Neuronal stem cell (in vitro differentiated cells): ENCODE measurements around the gene CNTNAP5.

Source experiments
- DNase-seq: peaks from one replicate; pipeline ENCODE4 v3.0.0-alpha.2; 2013; ENCODE audit warnings: low spot score
- H2AFZ ChIP-seq: one replicate; pipeline ENCODE4 v1.6.1; 2013; ENCODE audit warnings: mild to moderate bottlenecking, low read length, inconsistent platforms
- H2AK5ac ChIP-seq: 2 replicates; pipeline ENCODE4 v1.6.1; 2013; ENCODE audit warnings: low read depth, mild to moderate bottlenecking, inconsistent platforms, low read length, moderate library complexity, mixed read lengths
- H2BK120ac ChIP-seq: 2 replicates; pipeline ENCODE4 v1.6.1; 2013; ENCODE audit warnings: low read depth, mild to moderate bottlenecking, inconsistent platforms, low read length, moderate library complexity, mixed read lengths
- H2BK12ac ChIP-seq: one replicate; pipeline ENCODE4 v1.6.1; 2013; ENCODE audit warnings: low read length, inconsistent platforms
- H2BK15ac ChIP-seq: 2 replicates; pipeline ENCODE4 v1.6.1; 2013; ENCODE audit warnings: mild to moderate bottlenecking, low read length, inconsistent platforms, mixed read lengths
- H2BK5ac ChIP-seq: one replicate; pipeline ENCODE4 v1.6.1; 2013; ENCODE audit warnings: inconsistent platforms, mild to moderate bottlenecking, low read length, moderate library complexity
- H3K14ac ChIP-seq: one replicate; pipeline ENCODE4 v1.6.1; 2013; ENCODE audit warnings: low read length, inconsistent platforms
- H3K18ac ChIP-seq: 2 replicates; pipeline ENCODE4 v1.6.1; 2013; ENCODE audit warnings: low read length, inconsistent platforms
- H3K23ac ChIP-seq: 2 replicates; pipeline ENCODE4 v1.6.1; 2013; ENCODE audit warnings: low read depth, mild to moderate bottlenecking, mixed read lengths, low read length, inconsistent platforms; ENCODE audit not compliant: poor library complexity
- H3K27ac ChIP-seq: replicated peaks from 3 replicates; pipeline ENCODE4 v1.5.1; 2013; ENCODE audit warnings: low read length, inconsistent platforms
- H3K27me3 ChIP-seq, 3 experiments: 2 replicates each; pipeline ENCODE4 v1.6.1; 2013; ENCODE audit warnings: low read length in 3 of 3, mild to moderate bottlenecking in 2 of 3, inconsistent platforms in 1 of 3, low read depth in 1 of 3, mixed read lengths in 1 of 3, moderate library complexity in 1 of 3; ENCODE audit not compliant: control insufficient read depth in 3 of 3, insufficient read depth in 3 of 3
- H3K36me3 ChIP-seq, 2 donors: replicated peaks in 1 of 2; 2 replicates each; pipeline ENCODE4 v1.6.1; 2013; ENCODE audit warnings: low read length in 2 of 2; ENCODE audit not compliant: control insufficient read depth in 2 of 2, insufficient read depth in 2 of 2
- H3K4ac ChIP-seq: 2 replicates; pipeline ENCODE4 v1.6.1; 2013; ENCODE audit warnings: inconsistent platforms, mild to moderate bottlenecking, low read length, moderate library complexity
- H3K4me1 ChIP-seq, 2 donors: 1 replicate in 1 of 2; 2 replicates in 1 of 2; pipeline ENCODE4 v1.6.1; 2013; ENCODE audit warnings: low read length in 2 of 2, low read depth in 1 of 2; ENCODE audit not compliant: control insufficient read depth in 2 of 2, insufficient read depth in 1 of 2
- H3K4me2 ChIP-seq: one replicate; pipeline ENCODE4 v1.6.1; 2013; ENCODE audit warnings: mild to moderate bottlenecking, low read length, inconsistent platforms; ENCODE audit not compliant: insufficient read depth, poor library complexity, severe bottlenecking
- H3K4me3 ChIP-seq, 2 donors: 2 replicates each; pipeline ENCODE4 v1.5.1; 2013; ENCODE audit warnings: low read length in 2 of 2, mild to moderate bottlenecking in 2 of 2, inconsistent platforms in 1 of 2, moderate library complexity in 1 of 2
- H3K79me1 ChIP-seq: one replicate; pipeline ENCODE4 v1.6.1; 2013; ENCODE audit warnings: low read depth, mild to moderate bottlenecking, inconsistent platforms, low read length, moderate library complexity
- H3K9ac ChIP-seq: one replicate; pipeline ENCODE4 v1.6.1; 2013; ENCODE audit warnings: mild to moderate bottlenecking, low read depth, low read length, inconsistent platforms; ENCODE audit not compliant: poor library complexity
- H3K9me3 ChIP-seq, 2 donors: replicated peaks in 1 of 2; 2 replicates each; pipeline versions ENCODE3 to v1.6.1; 2013; ENCODE audit warnings: low read length in 2 of 2, mild to moderate bottlenecking in 2 of 2, inconsistent platforms in 1 of 2, low read depth in 1 of 2, mixed read lengths in 1 of 2, moderate library complexity in 1 of 2; ENCODE audit not compliant: control insufficient read depth in 2 of 2, insufficient read depth in 1 of 2
- H4K8ac ChIP-seq: one replicate; pipeline ENCODE4 v1.6.1; 2013; ENCODE audit warnings: low read depth, mild to moderate bottlenecking, inconsistent platforms, low read length, moderate library complexity
- H4K91ac ChIP-seq: one replicate; pipeline ENCODE4 v1.6.1; 2013; ENCODE audit warnings: low read length, low read depth, mild to moderate bottlenecking, inconsistent platforms; ENCODE audit not compliant: poor library complexity
- WGBS, 2 donors: extraction: QIAGEN DNeasy Blood & Tissue Kit; methylation state at CpG; one replicate each; pipeline ENCODE4 v1.1.7; 2013; ENCODE audit warnings: missing lambda C conversion rate in 2 of 2, mixed read lengths in 1 of 2; ENCODE audit not compliant: insufficient read length in 2 of 2, insufficient replicate concordance in 1 of 2; ENCODE audit errors: extremely low coverage in 2 of 2; 5-methylcytosine and 5-hydroxymethylcytosine counted together

Gene CNTNAP5

GRCh38 chr2:124663645-124663997 lies 638.5 kb downstream of the CNTNAP5 start:
- Histone ChIP-seq H2BK5ac (no peak overlapping the region), H3K14ac (no peak overlapping the region), H3K27ac (no peak overlapping the region)

GRCh38 chr2:124664363-124664762 lies 639.3 kb downstream of the CNTNAP5 start:
- Histone ChIP-seq H3K4me3 (no peak overlapping the region), H3K4me2 (no peak overlapping the region), H2AK5ac (no peak overlapping the region), H4K8ac (no peak overlapping the region), H3K14ac (no peak overlapping the region), H3K9me3 (no peaks in the 10 kb centered on the region), H4K91ac (no peak overlapping the region), H3K4me1 (no peaks in the 10 kb centered on the region), H3K27me3 (no peaks in the 10 kb centered on the region), H2BK15ac (no peak overlapping the region), H2BK12ac (no peak overlapping the region), H2BK5ac (no peak overlapping the region), H3K79me1 (no peaks in the 10 kb centered on the region), H2BK120ac (no peak overlapping the region), H3K4ac (no peak overlapping the region), H3K27ac (no peak overlapping the region), H3K36me3 (no peaks in the 10 kb centered on the region), H3K9ac (no peak overlapping the region), H3K23ac (no peak overlapping the region), H2AFZ (no peak overlapping the region), H3K18ac (no peak overlapping the region)
- no peak for DNase-seq
- no CpG with 5 or more reads among the region's 5 CpGs for WGBS, 2 donors

More at GRCh38 chr2:124663645-124663997, 638.5 kb downstream of the CNTNAP5 start:
- Histone ChIP-seq H3K4ac (no peak overlapping the region), H2BK120ac (no peak overlapping the region), H2AK5ac (no peak overlapping the region), H3K9me3 (no peaks in the 10 kb centered on the region), H2BK12ac (no peak overlapping the region), H3K9ac (no peak overlapping the region), H4K8ac (no peak overlapping the region), H3K4me1 (no peaks in the 10 kb centered on the region), H3K23ac (no peak overlapping the region), H3K36me3 (no peaks in the 10 kb centered on the region), H4K91ac (no peak overlapping the region), H3K4me2 (no peak overlapping the region), H3K4me3 (no peak overlapping the region), H3K18ac (no peak overlapping the region), H3K27me3 (no peaks in the 10 kb centered on the region), H2BK15ac (no peak overlapping the region), H2AFZ (no peak overlapping the region), H3K79me1 (no peaks in the 10 kb centered on the region)
- no peak for DNase-seq

- H3K4me2 ChIP-seq, result no peak overlapping the region
- no peak overlapping the region for H2AFZ ChIP-seq
- no peak overlapping the region for H3K18ac ChIP-seq
- no peak overlapping the region for H4K91ac ChIP-seq
- H4K8ac ChIP-seq, result no peak overlapping the region
- DNase-seq, result no peak
- no peak overlapping the region for H2BK12ac ChIP-seq
- H2BK15ac ChIP-seq, result no peak overlapping the region
- H2AK5ac ChIP-seq, result no peak overlapping the region
- H3K4me1 ChIP-seq, result no peaks in the 10 kb centered on the region
- H3K9me3 ChIP-seq, result no peaks in the 10 kb centered on the region
- H3K4ac ChIP-seq, result no peak overlapping the region
- H3K4me3 ChIP-seq, result no peak overlapping the region
- H3K36me3 ChIP-seq, result no peaks in the 10 kb centered on the region
- no peak overlapping the region for H3K27ac ChIP-seq
- H2BK120ac ChIP-seq, result no peak overlapping the region
- H3K9ac ChIP-seq, result no peak overlapping the region
- H3K14ac ChIP-seq, result no peak overlapping the region
- no CpG with 5 or more reads among the region's 2 CpGs for WGBS, 2 donors
- H3K27me3 ChIP-seq, result no peaks in the 10 kb centered on the region
- H3K79me1 ChIP-seq, result no peaks in the 10 kb centered on the region
- H3K23ac ChIP-seq, result no peak overlapping the region
- H2BK5ac ChIP-seq, result no peak overlapping the region
Observed at GRCh38 chr2:124666976-124667375, 641.9 kb downstream of the CNTNAP5 start.

GRCh38 chr2:124668161-124668560 lies 643.1 kb downstream of the CNTNAP5 start:
- H2BK15ac ChIP-seq, result no peak overlapping the region
- H3K23ac ChIP-seq, result no peak overlapping the region
- H3K18ac ChIP-seq, result no peak overlapping the region
- H3K27ac ChIP-seq, result no peak overlapping the region
- no peaks in the 10 kb centered on the region for H3K27me3 ChIP-seq
- no peak overlapping the region for H2BK5ac ChIP-seq
- H3K4me2 ChIP-seq, result no peak overlapping the region
- no peak overlapping the region for H4K8ac ChIP-seq
- no peak overlapping the region for H4K91ac ChIP-seq
- no peak overlapping the region for H2AK5ac ChIP-seq
- DNase-seq, result no peak
- H2BK120ac ChIP-seq, result no peak overlapping the region
- no peak overlapping the region for H2BK12ac ChIP-seq
- no peak overlapping the region for H3K14ac ChIP-seq
- no peak overlapping the region for H3K4me3 ChIP-seq
- H2AFZ ChIP-seq, result no peak overlapping the region
- H3K4me1 ChIP-seq, result no peaks in the 10 kb centered on the region
- no peak overlapping the region for H3K9ac ChIP-seq
- H3K4ac ChIP-seq, result no peak overlapping the region
- H3K79me1 ChIP-seq, result no peaks in the 10 kb centered on the region
- no peaks in the 10 kb centered on the region for H3K9me3 ChIP-seq
- WGBS, 2 donors, result no CpG with 5 or more reads among the region's 2 CpGs
- H3K36me3 ChIP-seq, result no peaks in the 10 kb centered on the region
